NCI-H2196 treated with DMSO at 0.1 percent for 48 hours (cell line): ENCODE data around the gene CTDSPL.

Source experiments
- DNase-seq: peaks from one replicate; lab custom pipeline; 2025; ENCODE audit not compliant: unreplicated experiment; lab: John Stamatoyannopoulos, UW

CTDSPL gene

GRCh38 chr3:37941608-37942508 lies 80.2 kb downstream of the CTDSPL start:
- DNase-seq: no peak

GRCh38 chr3:37942646-37943045 lies 81.0 kb downstream of the CTDSPL start:
- DNase-seq: no peak

GRCh38 chr3:37943126-37943525 lies 81.4 kb downstream of the CTDSPL start:
- DNase-seq: no peak

- no peak for DNase-seq
These were observed 82.1 kb downstream of the CTDSPL start for GRCh38 chr3:37943631-37944314.

- DNase-seq: no peak
These were observed 82.7 kb downstream of the CTDSPL start for GRCh38 chr3:37944391-37944842.

- no peak for DNase-seq
These were observed 83.6 kb downstream of the CTDSPL start for GRCh38 chr3:37945156-37945806.

- no peak for DNase-seq
These were observed 84.3 kb downstream of the CTDSPL start for GRCh38 chr3:37945807-37946530.

GRCh38 chr3:37946531-37946889 lies 84.8 kb downstream of the CTDSPL start:
- no peak for DNase-seq

GRCh38 chr3:37949866-37950265 lies 88.2 kb downstream of the CTDSPL start:
- DNase-seq: no peak

- no peak for DNase-seq
These were observed 90.9 kb downstream of the CTDSPL start for GRCh38 chr3:37952564-37952963.

- no peak for DNase-seq
These were observed 91.5 kb downstream of the CTDSPL start for GRCh38 chr3:37953226-37953625.

GRCh38 chr3:37953707-37954394 lies 92.2 kb downstream of the CTDSPL start:
- no peak for DNase-seq

GRCh38 chr3:37954881-37955280 lies 93.2 kb downstream of the CTDSPL start:
- no peak for DNase-seq

- DNase-seq: no peak
These were observed 94.4 kb downstream of the CTDSPL start for GRCh38 chr3:37955918-37956707.

GRCh38 chr3:37956723-37957538 lies 95.3 kb downstream of the CTDSPL start:
- DNase-seq: no peak

- no peak for DNase-seq
These were observed 95.9 kb downstream of the CTDSPL start for GRCh38 chr3:37957539-37957936.

GRCh38 chr3:37961622-37962431 lies 100.1 kb downstream of the CTDSPL start:
- DNase-seq: no peak

- no peak for DNase-seq
These were observed 101.3 kb downstream of the CTDSPL start for GRCh38 chr3:37963016-37963415.
